ENCODE measurements around the gene SLC25A22. TPM values are rescaled to one million over a fixed set of nuclear protein-coding genes. Genes with fewer than 3 reads are reported as not detected.

SLC25A22 gene
- 5.3 and 9.4 TPM in 2 replicates for total RNA-seq

GRCh38 chr11:798093-798713 lies at the start of gene SLC25A22:
SLC25A22 (minus strand) TSS chr11:798281; CDS start chr11:795006, 3,275 bp downstream.

GRCh38 chr11:842370-843002 lies 44.4 kb upstream of the SLC25A22 start, which contains the start of the genes POLR2L and TSPAN4:
POLR2L (minus strand) TSS chr11:842529; CDS start chr11:842508, 21 bp downstream.
TSPAN4 (plus strand) TSS chr11:842852; CDS start chr11:850305, 7,453 bp downstream.

GRCh38 chr11:832529-833113 lies 34.5 kb upstream of the SLC25A22 start, which contains the start of gene CD151:
CD151 (plus strand) TSS chr11:832952; CDS start chr11:836070, 3,118 bp downstream.

GRCh38 chr11:827897-828192 lies 29.8 kb upstream of the SLC25A22 start, which contains the start of gene CRACR2B:
CRACR2B (plus strand) TSS chr11:827919; CDS start chr11:828608, 689 bp downstream.

GRCh38 chr11:818396-819128 lies 20.5 kb upstream of the SLC25A22 start, which contains the start of gene PNPLA2:
PNPLA2 (plus strand) TSS chr11:818914; CDS start chr11:819719, 805 bp downstream.

GRCh38 chr11:809287-810039 lies 11.4 kb upstream of the SLC25A22 start, which contains the start of gene RPLP2:
RPLP2 (plus strand) TSS chr11:809967; CDS start chr11:810235, 268 bp downstream.

GRCh38 chr11:789943-790342 lies 8.1 kb downstream of the SLC25A22 start, which contains the start of gene CEND1:
CEND1 (minus strand) TSS chr11:790090; CDS start chr11:788576, 1,514 bp downstream.

GRCh38 chr11:777288-778255 lies 20.5 kb downstream of the SLC25A22 start, which contains the start of gene GATD1:
GATD1 (minus strand) TSS chr11:777487; CDS start chr11:777462, 25 bp downstream.

GRCh38 chr11:747158-748006 lies 50.7 kb downstream of the SLC25A22 start, which contains the start of gene TALDO1:
TALDO1 (plus strand) TSS chr11:747464; CDS start chr11:747482, 18 bp downstream.

Other genes starting within 250 kb of the SLC25A22 start
- gene LMNTD2, start 237.5 kb downstream of the SLC25A22 start, total RNA-seq, result 0.30 and 0.65 TPM in 2 replicates
- 10.2 and 14.3 TPM in 2 replicates for gene RASSF7, start 237.3 kb downstream of the SLC25A22 start, total RNA-seq
- 24.5 and 26.0 TPM in 2 replicates for gene PHRF1, start 221.8 kb downstream of the SLC25A22 start, total RNA-seq
- gene IRF7, start 182.3 kb downstream of the SLC25A22 start, total RNA-seq, result 11.0 and 71.6 TPM in 2 replicates
- gene CDHR5, start 173.3 kb downstream of the SLC25A22 start, total RNA-seq, result not detected in 2 replicates
- gene SCT, start 171.1 kb downstream of the SLC25A22 start, total RNA-seq, result not detected in 2 replicates
- gene DRD4, start 161.0 kb downstream of the SLC25A22 start, total RNA-seq, result not detected in 2 replicates
- gene DEAF1, start 103.1 kb downstream of the SLC25A22 start, total RNA-seq, result 34.8 and 38.7 TPM in 2 replicates
- 7.8 and 11.7 TPM in 2 replicates for gene TMEM80, start 102.5 kb downstream of the SLC25A22 start, total RNA-seq
- 2.3 and 2.9 TPM in 2 replicates for gene EPS8L2, start 92.0 kb downstream of the SLC25A22 start, total RNA-seq
- gene TALDO1, start 50.8 kb downstream of the SLC25A22 start, total RNA-seq, result 200 and 226 TPM in 2 replicates
- gene GATD1, start 20.8 kb downstream of the SLC25A22 start, total RNA-seq, result 16.9 and 23.3 TPM in 2 replicates
- gene CEND1, start 8.2 kb downstream of the SLC25A22 start, total RNA-seq, result 0.32 TPM in 1 of 2 replicates, not detected in the other
- gene PIDD1, start 7.0 kb upstream of the SLC25A22 start, total RNA-seq, result 6.5 and 6.8 TPM in 2 replicates
- gene RPLP2, start 11.7 kb upstream of the SLC25A22 start, total RNA-seq, result 71.0 and 255 TPM in 2 replicates
- gene PNPLA2, start 20.6 kb upstream of the SLC25A22 start, total RNA-seq, result 15.2 and 16.2 TPM in 2 replicates
- 6.5 and 9.6 TPM in 2 replicates for gene CRACR2B, start 29.6 kb upstream of the SLC25A22 start, total RNA-seq
- gene CD151, start 34.7 kb upstream of the SLC25A22 start, total RNA-seq, result 523 and 570 TPM in 2 replicates
- 25.2 and 71.8 TPM in 2 replicates for gene POLR2L, start 44.2 kb upstream of the SLC25A22 start, total RNA-seq
- gene TSPAN4, start 44.6 kb upstream of the SLC25A22 start, total RNA-seq, result 76.0 and 116 TPM in 2 replicates
- gene CHID1, start 112.5 kb upstream of the SLC25A22 start, total RNA-seq, result 34.4 and 42.6 TPM in 2 replicates
- gene AP2A2, start 127.6 kb upstream of the SLC25A22 start, total RNA-seq, result 19.9 and 30.5 TPM in 2 replicates
- not detected in 2 replicates for gene MUC6, start 238.4 kb upstream of the SLC25A22 start, total RNA-seq

Data from epithelial cell of umbilical artery (primary cell).